HG02973 (cell line): ENCODE measurements around the gene GARIN3.

Source experiments
- ATAC-seq: cut with Tn5 transposase; IDR thresholded peaks from one replicate; pipeline ENCODE4 v1.9.1; 2021; ENCODE audit warnings: moderate library complexity; ENCODE audit not compliant: unreplicated experiment

GARIN3 gene

GRCh38 chr5:157150995-157151394 lies 15.1 kb downstream of the GARIN3 start:
- no peak for ATAC-seq

- peak; percentile 61 for ATAC-seq
These were observed 17.1 kb downstream of the GARIN3 start for GRCh38 chr5:157148734-157149615.

- peak; percentile 37 for ATAC-seq
These were observed 22.7 kb downstream of the GARIN3 start for GRCh38 chr5:157143127-157143971.

- ATAC-seq = peak; percentile 100
These were observed 23.5 kb downstream of the GARIN3 start, which contains the start of gene MED7 for GRCh38 chr5:157142317-157143126. Gene MED7, minus strand, starts transcription at chr5:157142865. Its CDS starts 3,434 bp downstream, at chr5:157139431.

GRCh38 chr5:157137691-157138090 lies 28.4 kb downstream of the GARIN3 start:
- ATAC-seq = no peak

- no peak for ATAC-seq
These were observed 33.8 kb downstream of the GARIN3 start for GRCh38 chr5:157132281-157132612.

- no peak for ATAC-seq
These were observed 35.1 kb downstream of the GARIN3 start for GRCh38 chr5:157130925-157131324.

GRCh38 chr5:157121709-157122108 lies 44.4 kb downstream of the GARIN3 start:
- no peak for ATAC-seq

GRCh38 chr5:157120102-157120501 lies 46.0 kb downstream of the GARIN3 start:
- no peak for ATAC-seq

GRCh38 chr5:157116483-157116954 lies 49.5 kb downstream of the GARIN3 start:
- peak; percentile 81 for ATAC-seq

GRCh38 chr5:157115502-157115901 lies 50.6 kb downstream of the GARIN3 start:
- no peak for ATAC-seq

- ATAC-seq = no peak
These were observed 51.1 kb downstream of the GARIN3 start for GRCh38 chr5:157115012-157115411.

GRCh38 chr5:157113002-157113401 lies 53.1 kb downstream of the GARIN3 start:
- no peak for ATAC-seq
